H9 (cell line): Measurements from ENCODE around the gene UPF1. TPM values are rescaled to one million over a fixed set of nuclear protein-coding genes. Genes with fewer than 3 reads are reported as not detected.

Experiments
- DNase-seq: peaks from one replicate; pipeline ENCODE4 v3.0.0-alpha.2; 2017
- H2AFZ ChIP-seq: one replicate; pipeline ENCODE4 v1.6.1; 2013; ENCODE audit warnings: mild to moderate bottlenecking, low read length, control low read depth, moderate library complexity
- H2AK5ac ChIP-seq: 2 replicates; pipeline ENCODE4 v1.6.1; 2013; ENCODE audit warnings: low read length, control low read depth, mixed read lengths; ENCODE audit not compliant: insufficient read length
- H2BK120ac ChIP-seq: one replicate; pipeline ENCODE4 v1.6.1; 2013; ENCODE audit warnings: low read depth, mild to moderate bottlenecking, low read length, control low read depth, inconsistent platforms; ENCODE audit not compliant: poor library complexity, severe bottlenecking
- H2BK12ac ChIP-seq: 2 replicates; pipeline ENCODE4 v1.6.1; 2013; ENCODE audit warnings: low read length, control low read depth, mixed read lengths, low read depth; ENCODE audit not compliant: insufficient read length
- H2BK15ac ChIP-seq: 2 replicates; pipeline ENCODE4 v1.6.1; 2013; ENCODE audit warnings: low read depth, low read length, control low read depth
- H2BK20ac ChIP-seq: one replicate; pipeline ENCODE4 v1.6.1; 2013; ENCODE audit warnings: low read depth, mild to moderate bottlenecking, low read length, control low read depth, inconsistent platforms; ENCODE audit not compliant: poor library complexity, severe bottlenecking
- H2BK5ac ChIP-seq: 2 replicates; pipeline ENCODE4 v1.6.1; 2013; ENCODE audit warnings: low read length, control low read depth, mixed read lengths; ENCODE audit not compliant: insufficient read length
- H3K14ac ChIP-seq: 2 replicates; pipeline ENCODE4 v1.6.1; 2013; ENCODE audit warnings: low read length, control low read depth; ENCODE audit not compliant: insufficient read depth
- H3K18ac ChIP-seq: 2 replicates; pipeline ENCODE4 v1.6.1; 2013; ENCODE audit warnings: low read depth, mild to moderate bottlenecking, mixed read lengths, low read length, control low read depth; ENCODE audit not compliant: insufficient read length
- H3K23ac ChIP-seq: 2 replicates; pipeline ENCODE4 v1.6.1; 2013; ENCODE audit warnings: low read length, control low read depth, mixed read lengths, low read depth; ENCODE audit not compliant: insufficient read length
- H3K23me2 ChIP-seq: 2 replicates; pipeline ENCODE4 v1.6.1; 2013; ENCODE audit warnings: low read depth, mild to moderate bottlenecking, mixed read lengths, low read length, control low read depth; ENCODE audit not compliant: insufficient read length, poor library complexity, severe bottlenecking
- H3K27ac ChIP-seq: 2 replicates; pipeline ENCODE4 v1.5.1; 2013; ENCODE audit warnings: low read length, control low read depth, mixed read lengths, low read depth; ENCODE audit not compliant: insufficient read length
- H3K27me3 ChIP-seq: 2 replicates; pipeline ENCODE4 v1.6.1; 2013; ENCODE audit warnings: low read length, control low read depth, inconsistent platforms; ENCODE audit not compliant: insufficient read depth
- H3K4ac ChIP-seq: 2 replicates; pipeline ENCODE4 v1.6.1; 2013; ENCODE audit warnings: low read depth, mild to moderate bottlenecking, control low read depth, inconsistent platforms, low read length, moderate library complexity
- H3K4me1 ChIP-seq: 2 replicates; pipeline ENCODE4 v1.6.1; 2013; ENCODE audit warnings: low read length, control low read depth, inconsistent platforms; ENCODE audit not compliant: insufficient read depth
- H3K4me2 ChIP-seq: 2 replicates; pipeline ENCODE4 v1.6.1; 2013; ENCODE audit warnings: low read length, control low read depth, mixed read lengths; ENCODE audit not compliant: insufficient read length, insufficient read depth
- H3K56ac ChIP-seq: 2 replicates; pipeline ENCODE4 v1.6.1; 2013; ENCODE audit warnings: low read depth, mild to moderate bottlenecking, mixed read lengths, low read length, control low read depth; ENCODE audit not compliant: insufficient read length
- H3K79me1 ChIP-seq: 2 replicates; pipeline ENCODE4 v1.6.1; 2013; ENCODE audit warnings: low read depth, mild to moderate bottlenecking, moderate library complexity, low read length, control low read depth, inconsistent platforms; ENCODE audit not compliant: insufficient read depth, poor library complexity, severe bottlenecking
- H3K79me2 ChIP-seq: 2 replicates; pipeline ENCODE4 v1.6.1; 2013; ENCODE audit warnings: low read length, control low read depth, inconsistent platforms; ENCODE audit not compliant: insufficient read depth
- H3K9ac ChIP-seq: 2 replicates; pipeline ENCODE4 v1.6.1; 2013; ENCODE audit warnings: low read length, control low read depth, mixed read lengths; ENCODE audit not compliant: insufficient read length; ENCODE audit errors: extremely low read depth
- H3K9me3 ChIP-seq: one replicate; pipeline ENCODE4 v1.6.1; 2013; ENCODE audit warnings: low read depth, low read length, inconsistent platforms; ENCODE audit not compliant: control insufficient read depth
- H3T11ph ChIP-seq: one replicate; pipeline ENCODE4 v1.6.1; 2013; ENCODE audit warnings: mild to moderate bottlenecking, low read length, control low read depth, inconsistent platforms
- H4K20me1 ChIP-seq: one replicate; pipeline ENCODE4 v1.6.1; 2013; ENCODE audit not compliant: control insufficient read depth, insufficient read length, insufficient read depth
- H4K5ac ChIP-seq: 2 replicates; pipeline ENCODE4 v1.6.1; 2013; ENCODE audit warnings: low read depth, mild to moderate bottlenecking, mixed read lengths, low read length, control low read depth; ENCODE audit not compliant: insufficient read length
- H4K8ac ChIP-seq: replicated peaks from 2 replicates; pipeline ENCODE4 v1.6.1; 2013; ENCODE audit warnings: low read length, control low read depth, mixed read lengths, low read depth; ENCODE audit not compliant: insufficient read length
- H4K91ac ChIP-seq: 2 replicates; pipeline ENCODE4 v1.6.1; 2013; ENCODE audit warnings: low read depth, mild to moderate bottlenecking, moderate library complexity, mixed read lengths, low read length, control low read depth; ENCODE audit not compliant: insufficient read length
- H3K27ac Mint-ChIP-seq, 3 experiments: 2 replicates in 2 of 3; 3 replicates in 1 of 3; pipeline ENCODE4 v1.8.0; 2020 to 2021; ENCODE audit warnings: mixed read lengths in 3 of 3, mild to moderate bottlenecking in 1 of 3, moderate library complexity in 1 of 3
- H3K27me3 Mint-ChIP-seq: 2 replicates; pipeline ENCODE4 v1.8.0; 2021; ENCODE audit warnings: low read depth, mild to moderate bottlenecking, moderate library complexity, mixed read lengths
- H3K36me3 Mint-ChIP-seq, 3 experiments: 2 replicates in 2 of 3; 3 replicates in 1 of 3; pipeline ENCODE4 v1.8.0; 2020 to 2021; ENCODE audit warnings: low read depth in 3 of 3, mixed read lengths in 3 of 3; ENCODE audit not compliant: insufficient read depth in 1 of 3
- H3K4me1 Mint-ChIP-seq, 2 experiments: 2 replicates each; pipeline ENCODE4 v1.8.0; 2020; ENCODE audit warnings: mixed read lengths in 2 of 2
- H3K4me3 Mint-ChIP-seq, 2 experiments: 2 replicates in 1 of 2; 3 replicates in 1 of 2; pipeline ENCODE4 v1.8.0; 2020 to 2021; ENCODE audit warnings: mild to moderate bottlenecking in 2 of 2, mixed read lengths in 2 of 2, moderate library complexity in 1 of 2
- H3K9me3 Mint-ChIP-seq, 2 experiments: 2 replicates in 1 of 2; 3 replicates in 1 of 2; pipeline ENCODE4 v1.8.0; 2020; ENCODE audit warnings: mild to moderate bottlenecking in 2 of 2, mixed read lengths in 2 of 2, moderate library complexity in 1 of 2
- CTCF ChIP-seq: fragments of 200-600 bp; sonication (generic); conservative IDR thresholded peaks from 3 replicates; pipeline ENCODE4 v1.8.0; 2021; ENCODE audit warnings: antibody characterized with exemption, mild to moderate bottlenecking
- WGBS: extraction: QIAGEN DNeasy Blood & Tissue Kit; methylation state at CpG from one replicate; pipeline ENCODE4 v1.1.7; 2013; ENCODE audit warnings: missing lambda C conversion rate, low lambda C conversion rate, mixed read lengths; ENCODE audit not compliant: insufficient read length; ENCODE audit errors: extremely low coverage; 5-methylcytosine and 5-hydroxymethylcytosine counted together
- total RNA-seq: library from RNA; stranded (reverse); gene quantifications from 2 replicates; pipeline ENCODE4 v1.2.1, GENCODE V29; 2021

UPF1 gene
- total RNA-seq, 1 experiment from 2014 or later, result 85.4 TPM

DNA sequence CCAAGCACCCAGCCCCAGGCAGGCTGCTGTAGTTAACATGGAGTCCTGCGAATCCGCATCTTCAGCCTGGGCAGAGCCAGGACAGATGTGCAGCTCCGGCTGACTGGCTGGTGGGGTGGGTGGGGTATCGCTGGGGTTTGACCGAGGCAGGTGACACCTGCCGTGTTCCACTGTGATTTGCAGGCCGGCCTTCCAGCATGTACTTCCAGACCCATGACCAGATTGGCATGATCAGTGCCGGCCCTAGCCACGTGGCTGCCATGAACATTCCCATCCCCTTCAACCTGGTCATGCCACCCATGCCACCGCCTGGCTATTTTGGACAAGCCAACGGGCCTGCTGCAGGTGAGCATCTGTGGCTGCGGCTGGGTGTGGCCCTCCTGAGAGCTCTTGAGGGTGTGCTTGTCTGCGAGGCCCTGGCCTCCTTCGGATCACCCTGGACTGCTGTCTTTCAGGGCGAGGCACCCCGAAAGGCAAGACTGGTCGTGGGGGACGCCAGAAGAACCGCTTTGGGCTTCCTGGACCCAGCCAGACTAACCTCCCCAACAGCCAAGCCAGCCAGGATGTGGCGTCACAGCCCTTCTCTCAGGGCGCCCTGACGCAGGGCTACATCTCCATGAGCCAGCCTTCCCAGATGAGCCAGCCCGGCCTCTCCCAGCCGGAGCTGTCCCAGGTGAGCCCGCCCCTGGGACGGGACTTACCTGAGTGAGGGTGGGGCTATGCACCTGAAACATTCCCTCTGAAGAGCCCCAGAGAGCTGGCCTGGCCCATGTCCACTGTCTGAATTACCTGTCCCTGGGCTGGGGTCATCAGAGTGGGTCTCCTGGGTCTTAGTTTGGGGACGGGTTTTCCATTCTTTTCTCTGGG is 33.6 kb downstream of the UPF1 start:
- no peak overlapping the region for H3K4ac ChIP-seq
- H3K4me3 Mint-ChIP-seq, result no peak overlapping the region
- no peak overlapping the region for H2AFZ ChIP-seq
- no peak overlapping the region for H4K5ac ChIP-seq
- H3K27me3 Mint-ChIP-seq, result no peaks in the 10 kb centered on the region
- no peak overlapping the region for H3K56ac ChIP-seq
- H4K20me1 ChIP-seq, result no peaks in the 10 kb centered on the region
- H2BK120ac ChIP-seq, result no peak overlapping the region
- no peak overlapping the region for H4K91ac ChIP-seq
- peak overlapping the region in 2 of 3 experiments; percentile 79 to 85; a peak in 3 of 7 replicates for H3K27ac Mint-ChIP-seq
- H3T11ph ChIP-seq, result no peak overlapping the region
- peaks cover 0 to 6% of the 10 kb centered on the region in 2 experiments; a peak in 2 of 4 replicates for H3K4me1 Mint-ChIP-seq
- TF ChIP-seq CTCF, result no peak
- H3K9me3 Mint-ChIP-seq, result no peaks in the 10 kb centered on the region
- no peak overlapping the region for H4K8ac ChIP-seq
- H2BK5ac ChIP-seq, result no peak overlapping the region
- no peaks in the 10 kb centered on the region for H3K79me1 ChIP-seq
- H3K27ac ChIP-seq, result no peak overlapping the region
- H3K23ac ChIP-seq, result no peak overlapping the region
- H2BK12ac ChIP-seq, result no peak overlapping the region
- DNase-seq, result no peak
- no peak overlapping the region for H3K4me2 ChIP-seq
- no peaks in the 10 kb centered on the region for H3K4me1 ChIP-seq
- no CpG with 5 or more reads among the region's 27 CpGs for WGBS
- no peak overlapping the region; the same call in 1 of the 2 replicates for H3K14ac ChIP-seq
- no peaks in the 10 kb centered on the region for H3K79me2 ChIP-seq
- H2BK15ac ChIP-seq, result no peak overlapping the region
- no peak overlapping the region for H3K18ac ChIP-seq
- H3K36me3 Mint-ChIP-seq, result peaks cover 24 to 68% (median 62%) of the 10 kb centered on the region in 3 experiments; a peak in 6 of 7 replicates
- H3K9me3 ChIP-seq, result no peaks in the 10 kb centered on the region
- no peak overlapping the region for H3K9ac ChIP-seq
- H2BK20ac ChIP-seq, result no peak overlapping the region
- H3K23me2 ChIP-seq, result no peaks in the 10 kb centered on the region
- no peaks in the 10 kb centered on the region for H3K27me3 ChIP-seq
- H2AK5ac ChIP-seq, result no peak overlapping the region
